HEK293 (cell line): Measurements from ENCODE around the gene CACNA1G.

Experiments
- CTCF ChIA-PET: fragments of 350-600 bp; formaldehyde crosslinking; extraction: SDS; loops from one replicate; lab custom pipeline; 2021; ENCODE audit warnings: antibody characterized with exemption; lab: Yijun Ruan, JAX
- POLR2A ChIA-PET: fragments of 300-600 bp; formaldehyde crosslinking; extraction: SDS; loops from one replicate; lab custom pipeline; 2020; ENCODE audit warnings: antibody characterized with exemption, inconsistent platforms; lab: Yijun Ruan, JAX
- H3K27ac ChIP-seq: fragments of 200-500 bp; sonication (Bioruptor generic); 2 replicates; pipeline ENCODE4 v1.5.1; 2014; ENCODE audit warnings: low read depth, low read length, control low read depth, inconsistent platforms; ENCODE audit errors: extremely low read depth
- H3K36me3 ChIP-seq, 2 experiments: fragments of 200-500 bp in 1 of 2; sonication (Bioruptor generic) in 1 of 2; 1 replicate in 1 of 2; 2 replicates in 1 of 2; pipeline ENCODE4 v1.5.1; 2014 to 2017; ENCODE audit warnings: inconsistent platforms in 2 of 2, low read length in 2 of 2; ENCODE audit not compliant: control insufficient read depth in 2 of 2, insufficient read depth in 1 of 2
- H3K4me1 ChIP-seq: fragments of 200-500 bp; sonication (Bioruptor generic); 2 replicates; pipeline ENCODE4 v1.5.1; 2014; ENCODE audit warnings: mild to moderate bottlenecking, low read length, inconsistent platforms; ENCODE audit not compliant: control insufficient read depth, insufficient read depth
- H3K4me3 ChIP-seq: 2 replicates; pipeline ENCODE4 v1.5.1; 2011; ENCODE audit warnings: low read depth, mild to moderate bottlenecking, control low read depth, low read length, moderate library complexity
- H3K9me3 ChIP-seq: fragments of 200-500 bp; sonication (Bioruptor generic); 2 replicates; pipeline ENCODE4 v1.5.1; 2014; ENCODE audit warnings: low read depth, low read length, inconsistent platforms; ENCODE audit not compliant: control insufficient read depth, insufficient read depth
- ATF2 ChIP-seq: fragments of 450-650 bp; formaldehyde crosslinking; IDR thresholded peaks from 2 replicates; pipeline ENCODE4 v1.5.1; 2016; ENCODE audit warnings: missing biosample characterization, missing genetic modification characterization, low read depth
- CTCF ChIP-seq: fragments of 450-650 bp; formaldehyde crosslinking; IDR thresholded peaks from 2 replicates; pipeline ENCODE4 v1.5.1; 2016; ENCODE audit warnings: missing biosample characterization, missing genetic modification characterization
- RBAK ChIP-seq: fragments of 450-650 bp; formaldehyde crosslinking; IDR thresholded peaks from 2 replicates; pipeline ENCODE4 v1.5.1; 2016; ENCODE audit warnings: missing biosample characterization, missing genetic modification characterization
- ZNF157 ChIP-seq: fragments of 450-650 bp; formaldehyde crosslinking; IDR thresholded peaks from 2 replicates; pipeline ENCODE4 v1.5.1; 2016; ENCODE audit warnings: missing biosample characterization, missing genetic modification characterization
- ZNF202 ChIP-seq: fragments of 450-650 bp; formaldehyde crosslinking; IDR thresholded peaks from 2 replicates; pipeline ENCODE4 v1.5.1; 2016; ENCODE audit warnings: missing biosample characterization, missing genetic modification characterization, borderline replicate concordance
- ZNF211 ChIP-seq: fragments of 450-650 bp; formaldehyde crosslinking; IDR thresholded peaks from 2 replicates; pipeline ENCODE4 v1.5.1; 2016; ENCODE audit warnings: low read depth, missing biosample characterization, missing genetic modification characterization
- ZNF266 ChIP-seq: fragments of 450-650 bp; formaldehyde crosslinking; IDR thresholded peaks from 2 replicates; pipeline ENCODE4 v1.5.1; 2016; ENCODE audit warnings: missing biosample characterization, missing genetic modification characterization, low read depth
- ZNF549 ChIP-seq: fragments of 450-650 bp; IDR thresholded peaks from 2 replicates; pipeline ENCODE4 v1.5.1; 2018; ENCODE audit warnings: missing biosample characterization, missing genetic modification characterization, mild to moderate bottlenecking, inconsistent platforms, moderate library complexity
- ZNF561 ChIP-seq: fragments of 450-650 bp; IDR thresholded peaks from 2 replicates; pipeline ENCODE4 v1.5.1; 2018; ENCODE audit warnings: missing biosample characterization, missing genetic modification characterization, borderline replicate concordance
- ZNF610 ChIP-seq: fragments of 450-650 bp; formaldehyde crosslinking; IDR thresholded peaks from 2 replicates; pipeline ENCODE4 v1.5.1; 2016; ENCODE audit warnings: missing biosample characterization, missing genetic modification characterization, borderline replicate concordance
- ZNF624 ChIP-seq: fragments of 450-650 bp; formaldehyde crosslinking; IDR thresholded peaks from 2 replicates; pipeline ENCODE4 v1.5.1; 2017; ENCODE audit warnings: missing biosample characterization, missing genetic modification characterization
- ZNF629 ChIP-seq: fragments of 450-650 bp; formaldehyde crosslinking; IDR thresholded peaks from 2 replicates; pipeline ENCODE4 v1.5.1; 2017; ENCODE audit warnings: missing biosample characterization, missing genetic modification characterization
- ZNF658 ChIP-seq: fragments of 450-650 bp; formaldehyde crosslinking; IDR thresholded peaks from 2 replicates; pipeline ENCODE4; 2016; ENCODE audit warnings: missing biosample characterization, missing genetic modification characterization
- ZNF76 ChIP-seq: fragments of 450-650 bp; formaldehyde crosslinking; IDR thresholded peaks from 2 replicates; pipeline ENCODE4; 2016; ENCODE audit warnings: low read depth, missing biosample characterization, missing genetic modification characterization, borderline replicate concordance
- ZNF791 ChIP-seq: fragments of 450-650 bp; formaldehyde crosslinking; IDR thresholded peaks from 2 replicates; pipeline ENCODE4 v1.5.1; 2016; ENCODE audit warnings: missing biosample characterization, missing genetic modification characterization
- ZNF843 ChIP-seq: fragments of 450-650 bp; formaldehyde crosslinking; IDR thresholded peaks from 2 replicates; pipeline ENCODE4 v1.5.1; 2016; ENCODE audit warnings: missing biosample characterization, missing genetic modification characterization
- TF ChIP-seq, protein P1 (sequence below): fragments of 450-650 bp; IDR thresholded peaks from 2 replicates; pipeline ENCODE4 v1.5.1; 2018; ENCODE audit warnings: missing biosample characterization, missing genetic modification characterization
- TF ChIP-seq, protein P2 (sequence below): fragments of 450-650 bp; formaldehyde crosslinking; IDR thresholded peaks from 2 replicates; pipeline ENCODE4 v1.5.1; 2016; ENCODE audit warnings: missing biosample characterization, missing genetic modification characterization
- TF ChIP-seq, protein P3 (sequence below): fragments of 450-650 bp; formaldehyde crosslinking; IDR thresholded peaks from 2 replicates; pipeline ENCODE4 v1.5.1; 2017; ENCODE audit warnings: missing biosample characterization, missing genetic modification characterization

CACNA1G gene

GRCh38 chr17:50589095-50589705, 28.7 kb downstream of the CACNA1G start:
- Histone ChIP-seq H3K4me3 (no peak overlapping the region), H3K9me3 (no peaks in the 10 kb centered on the region), H3K4me1 (0 out of 2 replicates have a peak, but pooled peaks cover 3% of the 10 kb centered on the region), H3K27ac (no peak overlapping the region), H3K36me3 (no peaks in the 10 kb centered on the region)
- TF ChIP-seq ZNF561 (tag by site-specific recombination): no peak
- no peak for TF ChIP-seq ZNF843 (tag by site-specific recombination)
- no peak for TF ChIP-seq ZNF791
- no peak for TF ChIP-seq ZNF211 (tag by site-specific recombination)
- TF ChIP-seq ZNF266 (tag by site-specific recombination): no peak
- no peak for TF ChIP-seq ZNF658
- no peak for TF ChIP-seq ZNF610 (tag by site-specific recombination)
- TF ChIP-seq ZNF202: no peak
- TF ChIP-seq ZNF549 (tag by site-specific recombination): no peak
- TF ChIP-seq RBAK: no peak
- TF ChIP-seq, protein P1, sequence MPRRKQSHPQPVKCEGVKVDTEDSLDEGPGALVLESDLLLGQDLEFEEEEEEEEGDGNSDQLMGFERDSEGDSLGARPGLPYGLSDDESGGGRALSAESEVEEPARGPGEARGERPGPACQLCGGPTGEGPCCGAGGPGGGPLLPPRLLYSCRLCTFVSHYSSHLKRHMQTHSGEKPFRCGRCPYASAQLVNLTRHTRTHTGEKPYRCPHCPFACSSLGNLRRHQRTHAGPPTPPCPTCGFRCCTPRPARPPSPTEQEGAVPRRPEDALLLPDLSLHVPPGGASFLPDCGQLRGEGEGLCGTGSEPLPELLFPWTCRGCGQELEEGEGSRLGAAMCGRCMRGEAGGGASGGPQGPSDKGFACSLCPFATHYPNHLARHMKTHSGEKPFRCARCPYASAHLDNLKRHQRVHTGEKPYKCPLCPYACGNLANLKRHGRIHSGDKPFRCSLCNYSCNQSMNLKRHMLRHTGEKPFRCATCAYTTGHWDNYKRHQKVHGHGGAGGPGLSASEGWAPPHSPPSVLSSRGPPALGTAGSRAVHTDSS: no peak
- TF ChIP-seq ATF2 (tag by site-specific recombination): no peak
- TF ChIP-seq ZNF76 (tag by site-specific recombination): no peak
- no peak for TF ChIP-seq ZNF629 (tag by site-specific recombination)
- ChIA-PET POLR2A (interaction anchor here (1.5 kb wide), 1 partner anchor 29 kb away, joined by 4 read pairs; the partner anchor contains the start of gene CACNA1G), CTCF (interaction anchor here (0.6 to 2.2 kb wide), 6 partner anchors 24 to 93 kb away, joined by 3 to 15 read pairs (median 3); no protein-coding TSS in a partner anchor)

- Histone ChIP-seq H3K36me3 (no peaks in the 10 kb centered on the region), H3K9me3 (no peaks in the 10 kb centered on the region), H3K4me3 (no peak overlapping the region), H3K4me1 (0 out of 2 replicates have a peak, but pooled peaks cover 3% of the 10 kb centered on the region), H3K27ac (no peak overlapping the region)
- TF ChIP-seq ZNF610 (tag by site-specific recombination): no peak
- no peak for TF ChIP-seq ZNF624 (tag by site-specific recombination)
- TF ChIP-seq ZNF157 (tag by site-specific recombination): no peak
- TF ChIP-seq, protein P2, sequence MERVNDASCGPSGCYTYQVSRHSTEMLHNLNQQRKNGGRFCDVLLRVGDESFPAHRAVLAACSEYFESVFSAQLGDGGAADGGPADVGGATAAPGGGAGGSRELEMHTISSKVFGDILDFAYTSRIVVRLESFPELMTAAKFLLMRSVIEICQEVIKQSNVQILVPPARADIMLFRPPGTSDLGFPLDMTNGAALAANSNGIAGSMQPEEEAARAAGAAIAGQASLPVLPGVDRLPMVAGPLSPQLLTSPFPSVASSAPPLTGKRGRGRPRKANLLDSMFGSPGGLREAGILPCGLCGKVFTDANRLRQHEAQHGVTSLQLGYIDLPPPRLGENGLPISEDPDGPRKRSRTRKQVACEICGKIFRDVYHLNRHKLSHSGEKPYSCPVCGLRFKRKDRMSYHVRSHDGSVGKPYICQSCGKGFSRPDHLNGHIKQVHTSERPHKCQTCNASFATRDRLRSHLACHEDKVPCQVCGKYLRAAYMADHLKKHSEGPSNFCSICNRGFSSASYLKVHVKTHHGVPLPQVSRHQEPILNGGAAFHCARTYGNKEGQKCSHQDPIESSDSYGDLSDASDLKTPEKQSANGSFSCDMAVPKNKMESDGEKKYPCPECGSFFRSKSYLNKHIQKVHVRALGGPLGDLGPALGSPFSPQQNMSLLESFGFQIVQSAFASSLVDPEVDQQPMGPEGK (tag by site-specific recombination): 0 out of 2 replicates have a peak, but pooled peaks have one; percentile 3
- TF ChIP-seq CTCF (tag by site-specific recombination): no peak
- TF ChIP-seq, protein P3, sequence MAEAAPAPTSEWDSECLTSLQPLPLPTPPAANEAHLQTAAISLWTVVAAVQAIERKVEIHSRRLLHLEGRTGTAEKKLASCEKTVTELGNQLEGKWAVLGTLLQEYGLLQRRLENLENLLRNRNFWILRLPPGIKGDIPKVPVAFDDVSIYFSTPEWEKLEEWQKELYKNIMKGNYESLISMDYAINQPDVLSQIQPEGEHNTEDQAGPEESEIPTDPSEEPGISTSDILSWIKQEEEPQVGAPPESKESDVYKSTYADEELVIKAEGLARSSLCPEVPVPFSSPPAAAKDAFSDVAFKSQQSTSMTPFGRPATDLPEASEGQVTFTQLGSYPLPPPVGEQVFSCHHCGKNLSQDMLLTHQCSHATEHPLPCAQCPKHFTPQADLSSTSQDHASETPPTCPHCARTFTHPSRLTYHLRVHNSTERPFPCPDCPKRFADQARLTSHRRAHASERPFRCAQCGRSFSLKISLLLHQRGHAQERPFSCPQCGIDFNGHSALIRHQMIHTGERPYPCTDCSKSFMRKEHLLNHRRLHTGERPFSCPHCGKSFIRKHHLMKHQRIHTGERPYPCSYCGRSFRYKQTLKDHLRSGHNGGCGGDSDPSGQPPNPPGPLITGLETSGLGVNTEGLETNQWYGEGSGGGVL: no peak
- ChIA-PET POLR2A (no interaction called here), CTCF (interaction anchor here (0.5 kb wide), 1 partner anchor 9 kb away, joined by 3 read pairs; no protein-coding TSS in a partner anchor)
Measured at GRCh38 chr17:50590946-50591737, 30.6 kb downstream of the CACNA1G start.
